Non-pigmented ciliary epithelial cell (primary cell): ENCODE results near the gene ZMYM2.

ENCODE experiments used
- DNase-seq: peaks from one replicate; pipeline ENCODE4 v3.0.0-alpha.2; 2010; ENCODE audit warnings: low read depth

The ZMYM2 gene

DNA sequence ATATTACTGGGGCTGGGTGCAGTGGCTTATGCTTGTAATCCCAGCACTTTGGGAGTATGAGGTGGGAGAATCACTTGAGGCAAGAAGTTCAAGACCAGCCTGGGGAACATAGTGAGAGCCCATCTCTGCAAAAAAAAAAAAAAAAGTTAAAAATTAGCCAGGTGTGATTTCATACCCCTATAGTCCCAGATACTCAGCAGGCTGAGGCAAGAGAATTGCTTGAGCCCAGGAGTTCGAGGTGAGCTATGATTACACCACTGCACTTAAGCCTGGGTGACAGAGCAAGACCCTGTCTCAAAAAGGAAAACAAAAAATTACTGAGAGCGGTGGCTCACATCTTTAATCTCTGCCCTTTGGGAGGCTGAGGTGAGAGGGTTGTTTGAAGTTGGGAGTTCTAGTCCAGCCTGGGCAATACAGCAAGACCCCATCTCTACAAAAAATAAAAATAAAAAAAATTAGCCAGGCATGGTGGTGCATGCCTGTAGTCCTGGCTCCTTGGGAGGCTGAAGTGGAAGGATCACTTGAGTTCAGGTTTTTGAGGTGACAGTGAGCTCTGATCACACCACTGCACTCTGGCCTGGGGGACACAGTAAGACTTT is 87.5 kb downstream of the ZMYM2 start:
- DNase-seq = no peak

DNA sequence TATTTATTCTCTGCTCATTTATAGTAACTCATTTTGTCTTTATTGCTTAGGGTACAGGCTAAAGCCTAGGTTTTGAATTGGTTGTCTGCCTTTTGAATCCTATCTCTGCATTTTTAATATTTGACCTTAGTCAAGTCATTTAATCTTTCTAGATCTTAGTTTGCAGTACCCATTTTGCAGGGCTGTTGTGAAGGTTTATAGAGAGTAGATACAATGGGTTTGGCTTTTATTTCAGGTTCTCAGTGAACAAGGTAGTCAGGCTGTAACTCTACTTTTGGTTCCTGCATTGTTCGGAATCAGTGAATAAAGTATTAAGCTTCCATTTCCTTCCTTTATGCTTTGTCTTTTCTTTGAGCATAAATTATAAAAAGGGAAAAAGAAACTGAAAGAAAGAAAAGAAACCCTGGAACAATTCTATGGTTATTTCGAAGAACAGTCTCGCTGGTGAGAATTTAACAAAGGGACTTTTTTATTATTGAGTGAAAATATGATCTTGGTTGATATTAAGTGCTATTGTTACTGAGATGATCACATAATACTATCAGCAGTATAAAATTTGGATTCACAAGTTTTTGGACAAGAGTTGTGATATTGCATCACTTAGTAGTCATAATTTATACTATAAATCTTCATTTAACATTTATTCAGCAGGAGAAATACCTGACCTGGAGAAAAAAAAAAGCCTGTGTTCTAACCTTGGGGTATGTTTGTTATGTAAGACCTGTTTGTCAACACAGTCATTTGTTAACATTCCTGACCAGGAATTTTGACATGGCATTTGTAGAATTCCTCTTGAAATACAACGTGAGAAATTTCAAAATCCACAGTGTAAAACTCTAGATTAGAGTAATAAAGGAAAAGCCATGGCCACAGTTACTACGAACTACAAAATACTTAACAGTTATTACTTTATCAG is 91.3 kb downstream of the ZMYM2 start:
- no peak for DNase-seq

DNA sequence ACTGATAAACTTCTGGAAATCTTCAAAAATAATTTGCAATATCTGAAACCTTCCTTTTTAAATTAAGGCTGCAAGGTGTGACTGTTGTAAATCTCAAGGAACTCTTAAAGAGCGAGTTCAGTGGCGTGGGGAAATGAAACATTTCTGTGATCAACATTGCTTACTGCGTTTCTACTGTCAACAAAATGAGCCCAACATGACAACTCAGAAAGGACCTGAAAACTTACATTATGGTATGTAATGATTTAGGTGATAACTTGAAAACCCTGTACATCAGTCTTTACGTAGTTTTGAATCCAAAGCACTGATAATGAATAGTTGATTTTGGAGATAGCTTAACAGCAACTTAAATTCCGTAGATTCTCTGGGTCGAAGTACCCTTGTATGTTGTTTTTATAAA is 92.8 kb downstream of the ZMYM2 start:
- no peak for DNase-seq

DNA sequence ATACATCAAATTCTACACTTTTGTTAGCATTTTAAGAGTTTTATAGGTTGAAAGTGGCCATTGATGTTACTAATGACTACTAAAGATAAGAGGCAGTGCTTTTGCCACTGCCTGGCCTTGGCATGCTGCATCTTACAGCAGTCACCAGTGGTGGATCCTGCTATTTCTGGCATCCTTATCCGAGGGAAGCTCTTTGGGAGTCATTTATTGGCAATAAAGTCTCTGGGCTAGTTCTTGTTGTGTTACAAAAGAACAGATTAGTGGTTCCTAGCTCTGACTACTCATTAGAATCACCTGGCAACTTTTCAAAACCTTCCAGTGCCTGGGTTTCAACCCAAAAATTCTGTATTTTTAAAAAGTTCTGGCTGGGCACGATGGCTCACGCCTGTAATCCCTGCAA is 94.5 kb downstream of the ZMYM2 start:
- DNase-seq = no peak

DNA sequence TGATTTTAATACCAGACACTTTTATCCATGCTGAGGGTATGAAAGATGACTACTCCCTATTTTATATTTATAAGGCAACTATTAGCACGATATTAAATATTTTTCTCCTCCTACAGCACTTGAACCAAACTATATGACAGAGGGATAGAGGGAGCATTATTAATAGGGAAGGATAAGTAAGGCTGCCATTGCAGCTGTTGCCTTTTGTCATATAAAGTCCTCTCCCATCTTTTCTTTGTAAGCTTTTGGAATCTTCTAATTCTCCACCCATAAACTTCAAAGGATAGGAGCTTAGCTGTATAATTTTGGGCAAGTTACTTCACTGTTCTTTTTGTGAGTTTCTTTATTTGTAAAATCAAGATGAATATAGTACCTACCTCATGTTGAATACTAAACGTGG is 95.4 kb downstream of the ZMYM2 start:
- no peak for DNase-seq

DNA sequence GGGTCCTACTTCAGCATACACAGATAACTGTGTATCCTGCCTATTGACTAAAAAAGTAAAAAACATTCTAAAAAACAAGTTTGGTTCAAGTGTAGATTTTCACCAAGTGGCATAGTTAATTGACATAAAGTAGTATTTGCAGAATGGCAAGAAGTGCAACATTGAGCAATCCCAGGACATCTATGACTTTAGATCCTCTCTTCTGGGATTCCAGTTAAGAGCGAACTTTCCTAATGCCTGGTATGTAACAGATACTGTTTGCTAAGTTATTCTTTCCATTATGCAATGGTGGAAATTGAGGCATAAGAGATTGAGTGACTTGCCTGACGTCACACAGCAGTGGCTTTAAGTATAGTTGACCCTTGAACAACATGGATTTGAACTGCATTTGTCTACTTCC is 96.1 kb downstream of the ZMYM2 start:
- DNase-seq = no peak

DNA sequence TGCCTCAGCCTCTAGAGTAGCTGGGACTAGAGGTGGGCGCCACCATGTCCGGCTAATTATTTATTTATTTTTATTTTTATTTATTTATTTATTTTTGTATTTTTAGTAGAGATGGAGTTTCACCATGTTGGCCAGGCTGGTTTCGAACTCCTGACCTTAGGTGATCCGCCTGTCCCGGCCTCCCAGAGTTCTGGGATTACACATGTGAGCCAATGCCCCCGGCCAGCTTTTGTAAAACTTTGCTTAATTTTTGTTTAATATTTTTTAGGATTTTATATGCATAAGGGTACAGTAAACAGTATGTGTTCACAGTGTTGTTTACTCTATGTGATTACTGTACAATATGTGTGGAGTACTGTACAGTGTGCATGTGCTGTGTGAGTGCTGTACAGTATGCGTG is 98.7 kb downstream of the ZMYM2 start:
- no peak for DNase-seq

DNA sequence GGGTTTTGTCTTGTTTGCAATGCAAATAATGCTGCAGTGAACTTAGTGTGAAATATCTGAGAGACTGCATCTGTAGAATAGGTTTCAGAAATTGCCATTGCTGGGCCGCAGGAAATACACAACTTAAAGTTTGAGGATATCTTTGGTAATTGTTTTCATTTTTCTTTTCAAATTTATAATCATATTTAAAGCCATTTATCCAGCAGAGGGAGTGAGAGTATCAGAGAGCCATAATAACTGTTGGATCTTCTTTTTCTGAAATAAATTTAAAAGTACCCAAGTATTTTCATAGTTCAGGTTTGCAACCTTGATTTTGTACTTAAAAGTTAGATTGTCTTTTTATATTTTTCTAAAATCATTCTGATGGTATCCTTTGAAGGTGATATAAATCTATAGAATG is 99.4 kb downstream of the ZMYM2 start:
- no peak for DNase-seq

DNA sequence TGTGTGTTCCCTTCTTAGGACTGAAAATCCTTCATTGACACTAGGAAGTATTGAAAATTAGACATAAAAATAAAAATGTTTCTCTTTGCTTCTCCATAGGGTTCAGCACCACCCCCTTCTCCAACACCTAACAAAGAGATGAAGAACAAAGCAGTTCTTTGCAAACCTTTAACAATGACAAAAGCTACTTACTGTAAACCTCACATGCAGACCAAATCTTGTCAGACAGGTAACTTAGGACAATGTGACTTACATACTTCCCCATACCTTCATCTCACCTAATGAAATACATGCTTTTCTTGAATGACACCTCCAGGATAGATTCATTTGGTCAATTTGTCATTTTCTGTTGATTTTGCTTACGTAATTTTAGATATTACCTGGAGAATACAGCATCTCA is 99.9 kb downstream of the ZMYM2 start:
- no peak for DNase-seq

DNA sequence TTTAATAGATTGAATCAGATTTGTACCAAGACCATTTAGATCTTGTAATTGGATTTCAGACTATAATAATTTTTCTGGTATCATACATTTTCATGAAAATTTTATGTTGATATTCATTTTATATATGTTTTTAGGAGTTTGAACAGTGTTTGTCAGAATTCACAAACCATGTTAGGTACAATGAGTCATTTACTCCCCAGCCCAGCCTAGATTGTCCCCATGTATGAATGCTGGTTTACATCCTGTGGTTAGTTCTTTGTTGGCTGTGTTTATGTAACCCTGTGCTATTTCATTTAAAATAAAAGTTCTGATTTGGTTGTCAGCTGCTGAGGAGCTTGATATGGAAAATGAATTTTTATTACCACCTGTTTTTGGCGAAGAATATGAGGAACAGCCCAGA is 105.6 kb downstream of the ZMYM2 start:
- peak; percentile 53 for DNase-seq

DNA sequence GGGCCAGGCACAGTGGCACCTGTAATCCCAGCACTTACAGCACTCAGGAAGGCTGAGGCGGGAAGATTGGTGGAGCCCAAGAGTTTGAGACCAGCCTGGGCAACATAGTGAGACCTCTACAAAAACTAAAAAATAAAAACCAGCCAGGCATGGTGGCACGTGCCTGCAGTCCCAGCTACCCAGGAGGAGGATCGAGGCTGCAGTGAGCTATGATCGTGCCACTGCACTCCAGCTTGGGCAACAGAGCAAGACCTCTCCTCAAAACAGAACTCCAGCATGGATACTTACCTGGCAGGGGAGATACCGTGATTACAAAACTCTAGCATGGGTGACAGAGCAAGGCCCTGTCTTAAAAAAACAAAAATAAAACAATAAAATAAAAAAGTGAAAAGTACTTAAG is 107.0 kb downstream of the ZMYM2 start:
- no peak for DNase-seq

DNA sequence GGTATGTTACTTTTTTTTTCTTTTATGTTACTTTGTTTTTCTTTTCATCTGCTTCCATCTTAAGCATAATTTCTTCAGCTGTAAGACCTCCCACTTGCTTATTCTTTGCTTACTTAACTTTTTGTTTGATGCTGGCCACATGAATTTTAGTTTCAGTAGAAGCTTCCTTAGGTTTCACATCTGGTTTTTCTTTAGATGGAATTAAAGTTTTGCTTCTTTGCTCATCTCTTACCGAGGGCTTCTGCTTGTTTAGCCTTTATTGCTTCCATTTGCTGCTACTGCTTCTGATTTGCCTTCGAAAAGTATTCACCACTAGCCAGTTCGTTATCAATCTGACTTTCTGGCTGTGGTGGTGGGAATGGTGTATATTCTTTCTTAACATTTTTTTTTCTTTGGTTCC is 111.4 kb downstream of the ZMYM2 start:
- DNase-seq = no peak

DNA sequence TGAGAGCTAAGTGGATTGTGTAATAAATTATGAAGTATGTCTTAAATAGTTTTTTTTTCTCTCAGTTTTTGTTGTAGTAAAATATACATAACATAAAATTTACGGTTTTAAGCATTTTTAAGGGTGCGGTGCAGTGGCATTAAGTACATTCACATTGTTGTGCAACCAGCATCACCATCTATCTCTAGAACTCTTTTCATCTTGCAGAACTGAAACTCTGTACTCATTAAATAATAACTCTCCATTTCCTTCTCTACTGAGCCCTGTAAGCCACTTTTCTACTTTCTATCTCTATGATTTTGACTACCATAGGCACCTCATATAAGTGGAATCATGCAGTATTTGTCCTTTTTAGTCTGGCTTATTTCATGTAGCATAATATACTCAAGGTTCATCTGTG is 115.2 kb downstream of the ZMYM2 start:
- DNase-seq = no peak

DNA sequence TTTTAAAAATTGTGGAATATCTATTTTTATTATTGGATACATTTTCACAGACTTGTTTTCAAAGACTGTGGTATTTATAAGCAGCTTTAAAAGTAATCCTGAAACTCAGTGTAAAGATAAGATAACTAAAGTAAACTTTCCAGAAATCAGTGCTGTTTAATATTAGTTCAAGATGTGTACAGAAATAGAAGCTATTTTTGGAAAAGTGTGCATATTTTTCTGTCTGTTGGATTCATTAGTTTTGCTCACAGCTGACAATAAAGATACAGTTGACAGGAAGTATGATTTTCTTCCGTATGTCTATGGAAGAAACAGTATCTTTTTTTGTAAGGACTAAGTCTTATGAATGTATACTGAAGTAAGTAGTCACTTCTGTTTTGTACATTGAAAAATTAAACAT is 116.4 kb downstream of the ZMYM2 start:
- no peak for DNase-seq

DNA sequence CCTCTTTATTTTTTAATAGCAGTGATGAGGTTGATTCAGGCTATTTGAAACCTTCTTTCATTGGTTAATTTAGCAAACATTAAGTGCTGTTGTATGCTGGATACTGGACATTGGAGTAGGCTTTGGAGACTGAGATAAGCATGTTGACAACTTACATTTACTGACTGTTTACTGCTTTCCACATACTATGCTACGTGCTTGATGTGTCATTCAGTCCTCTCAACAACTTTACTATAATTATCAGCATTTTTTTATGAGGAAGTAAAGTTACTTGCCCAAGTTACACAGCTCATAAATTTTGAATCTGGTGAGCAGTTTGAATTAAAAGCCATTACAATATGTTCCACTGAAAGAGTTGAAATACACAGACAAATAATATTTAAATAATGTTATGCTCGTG is 118.6 kb downstream of the ZMYM2 start:
- no peak for DNase-seq

DNA sequence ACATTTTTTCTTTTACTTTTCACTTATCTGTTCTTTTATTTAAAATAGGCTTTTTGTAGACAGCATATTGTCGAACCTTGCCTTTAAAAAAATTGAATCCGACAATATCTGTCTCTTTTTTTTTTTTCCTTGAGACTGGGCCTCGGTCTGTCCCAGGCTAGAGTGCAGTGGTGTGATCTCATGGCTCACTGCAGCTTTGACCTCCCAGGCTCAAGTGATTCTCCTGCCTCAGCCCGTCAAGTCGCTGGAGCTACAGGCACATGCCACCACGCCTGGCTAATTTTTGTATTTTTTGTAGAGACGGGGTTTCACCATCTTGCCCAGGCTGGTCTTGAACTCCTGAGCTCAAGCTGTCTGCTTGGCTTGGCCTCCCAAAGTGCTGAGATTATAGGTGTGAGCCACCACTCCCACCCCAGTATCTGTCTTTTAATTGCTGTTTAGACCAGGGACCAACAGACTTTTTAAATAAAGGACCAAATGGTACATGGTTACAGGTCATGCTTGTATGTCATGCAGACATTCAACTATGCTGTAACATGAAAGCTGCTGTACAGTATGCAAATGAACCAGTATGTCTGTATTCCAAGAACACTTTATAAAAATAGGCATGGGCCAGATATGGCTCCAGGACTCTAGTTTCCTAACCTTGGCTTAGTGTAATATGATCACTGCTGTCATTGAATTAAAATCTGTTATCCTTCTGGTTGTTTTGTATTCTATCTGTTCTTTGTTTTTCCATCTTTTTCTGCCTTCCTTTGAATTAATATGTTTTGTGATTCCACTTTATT is 122.0 kb downstream of the ZMYM2 start:
- DNase-seq = no peak

DNA sequence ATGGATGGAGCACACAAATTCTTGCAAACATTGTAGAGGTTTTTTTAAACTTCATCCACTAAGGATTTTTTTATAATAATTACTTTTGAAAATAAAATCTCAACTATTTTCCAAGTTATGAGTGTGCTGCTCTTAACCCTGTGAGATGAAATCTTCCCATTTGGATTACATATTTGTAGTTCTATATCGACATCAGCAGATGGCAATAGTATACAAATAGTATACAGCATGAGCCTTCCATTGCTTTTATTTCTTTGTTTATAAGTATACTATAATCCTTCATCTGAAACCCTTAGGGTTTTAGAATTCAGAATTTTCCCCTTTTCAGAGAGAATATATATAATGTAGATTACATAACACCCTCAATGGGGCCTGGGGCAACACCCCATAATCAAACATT is 131.8 kb downstream of the ZMYM2 start:
- no peak for DNase-seq

DNA sequence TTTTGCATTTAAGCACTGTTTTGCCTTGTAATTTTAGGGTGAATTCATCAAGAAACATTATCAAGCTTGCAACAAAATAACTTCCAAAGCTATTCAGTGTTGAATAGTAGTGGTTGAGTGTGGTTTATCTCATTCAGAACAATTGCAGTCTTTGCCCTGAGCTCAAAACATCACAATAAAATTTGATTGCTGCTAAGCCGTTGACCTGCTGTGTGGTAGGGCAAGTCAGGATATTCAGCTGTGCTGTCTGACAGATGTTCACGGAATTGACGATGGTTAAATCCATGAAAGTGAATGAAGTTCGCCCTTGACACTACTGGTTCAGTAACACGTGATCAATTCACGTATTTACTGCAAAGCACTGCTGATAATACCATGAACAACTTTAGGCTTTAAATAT is 135.4 kb downstream of the ZMYM2 start:
- DNase-seq = no peak

DNA sequence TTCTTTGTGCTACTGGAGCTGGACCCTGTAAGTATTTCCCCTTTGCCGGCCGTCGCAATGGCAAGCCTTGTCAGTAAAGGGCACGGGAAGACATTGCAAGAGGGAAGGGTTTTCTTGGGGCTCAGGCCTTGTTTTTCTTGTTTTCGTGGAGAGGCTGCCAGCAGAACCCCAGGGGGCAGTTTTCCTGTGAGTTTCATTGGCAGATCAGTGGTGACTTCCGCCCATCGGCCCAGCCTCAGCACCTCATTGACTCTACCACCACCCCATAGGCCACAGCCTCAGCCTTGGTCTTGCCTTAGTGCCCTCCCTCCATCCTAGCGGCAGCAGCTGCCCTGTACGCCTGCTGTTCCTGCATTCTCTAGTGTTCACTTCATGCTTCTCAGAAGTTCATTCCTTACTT is 140.8 kb downstream of the ZMYM2 start:
- DNase-seq = no peak

DNA sequence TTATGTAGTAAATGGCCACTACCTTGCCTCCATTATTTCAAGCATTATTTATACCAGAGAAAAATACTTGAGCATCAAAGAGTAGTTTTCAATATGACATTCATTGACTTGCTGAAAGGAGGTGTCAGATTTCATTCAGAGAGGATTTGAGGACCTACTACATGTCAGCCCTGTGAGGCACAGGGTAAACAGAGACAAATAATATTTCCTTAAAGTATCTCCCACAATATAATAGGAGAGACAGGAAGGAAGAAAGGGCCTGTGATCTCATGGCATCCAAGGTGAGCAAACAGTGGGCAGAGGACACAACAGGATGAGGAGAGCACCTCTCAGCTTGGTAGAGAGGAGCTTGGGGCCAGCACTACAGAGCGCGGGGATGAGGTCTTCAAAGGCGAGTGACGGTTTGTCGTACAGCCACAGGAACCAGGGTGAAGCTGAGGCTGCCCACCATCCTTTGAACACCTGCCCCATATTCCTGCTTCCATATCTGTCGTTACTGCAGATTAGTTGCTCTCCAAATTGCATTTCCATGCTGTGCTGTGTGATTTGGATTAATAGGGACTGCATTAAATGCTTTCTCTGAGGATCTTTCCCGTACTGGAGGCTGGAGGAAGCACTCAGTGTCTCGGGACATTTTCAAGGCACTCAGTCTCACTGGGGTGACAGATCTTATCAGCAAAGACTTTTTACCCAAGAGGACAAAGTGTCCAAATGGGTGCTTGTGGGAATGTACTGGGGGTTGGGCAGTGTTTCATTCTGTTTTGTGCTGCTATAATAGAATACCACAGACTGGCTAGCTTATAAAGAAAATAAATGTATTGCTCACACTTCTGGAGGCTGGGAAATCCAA is 143.2 kb downstream of the ZMYM2 start:
- DNase-seq = no peak

DNA sequence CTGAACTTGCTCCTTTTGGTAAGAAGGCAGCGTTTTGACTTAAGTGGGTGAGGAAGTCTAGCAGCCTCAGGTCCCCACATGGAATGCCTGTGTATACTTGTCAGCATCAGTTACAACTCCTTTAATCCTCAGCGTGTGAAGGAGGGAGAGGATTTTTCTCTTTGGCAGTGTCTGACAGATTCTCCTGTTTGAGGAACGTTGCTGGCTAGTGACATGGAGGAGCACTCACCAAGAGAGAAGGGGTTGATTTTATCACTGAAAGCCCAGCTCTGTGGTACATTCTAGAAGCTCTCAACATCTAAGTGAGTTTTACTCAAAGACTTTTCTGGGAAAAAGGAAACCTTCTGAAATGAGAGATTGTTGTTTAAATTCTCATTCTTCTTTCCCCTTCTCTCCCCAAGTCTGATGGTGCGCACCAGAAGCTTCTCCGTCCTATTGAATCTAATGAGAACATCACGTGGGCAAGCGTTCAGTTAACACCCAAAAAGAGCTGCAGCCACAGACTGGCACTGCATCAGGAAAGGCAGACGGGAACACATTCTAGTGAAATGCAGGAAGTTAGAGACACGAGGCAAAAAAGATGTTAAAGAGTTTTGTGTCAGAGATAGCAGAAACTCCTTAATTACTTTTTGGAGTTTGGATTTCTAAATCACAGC is 144.1 kb downstream of the ZMYM2 start:
- no peak for DNase-seq
